Gastrocnemius medialis (tissue), 4 donors: ENCODE results near the gene NOXRED1.

ENCODE experiments used
- CTCF ChIP-seq, 5 experiments: fragments of 450-650 bp in 3 of 5; fragments of 200-600 bp in 2 of 5; sonication (generic) in 2 of 5; IDR thresholded peaks in 4 of 5; conservative IDR thresholded peaks in 1 of 5; 1 replicate in 4 of 5; 2 replicates in 1 of 5; pipeline ENCODE4 v1.5.1; 2016 to 2019; ENCODE audit warnings: antibody characterized with exemption in 5 of 5, mild to moderate bottlenecking in 3 of 5, moderate library complexity in 3 of 5
- POLR2A ChIP-seq, 2 donors: fragments of 450-650 bp; IDR thresholded peaks; one replicate each; pipeline ENCODE4 v1.6.1; 2017; ENCODE audit warnings: antibody characterized with exemption in 2 of 2, mild to moderate bottlenecking in 2 of 2, moderate library complexity in 2 of 2

GRCh38 chr14:77457115-77457521, 33.8 kb upstream of the NOXRED1 start:
- no peak for TF ChIP-seq CTCF (IDR thresholded peaks at IDR 0.05 in 4 of 5, conservative IDR thresholded peaks at IDR 0.05 in 1 of 5)
- TF ChIP-seq POLR2A (IDR thresholded peaks at IDR 0.05), result peak in 1 of 2 donors; percentile 58
